DMS53 (cell line): ENCODE results near the gene SRRM3.
"Not testable (repeated sequence)": the region's sequence is repeated elsewhere in the genome, so short reads cannot be mapped to it uniquely, and the experiment has no call there.

Experiments
- DNase-seq: peaks from one replicate; lab custom pipeline; 2025; lab: John Stamatoyannopoulos, UW

Gene SRRM3

DNA sequence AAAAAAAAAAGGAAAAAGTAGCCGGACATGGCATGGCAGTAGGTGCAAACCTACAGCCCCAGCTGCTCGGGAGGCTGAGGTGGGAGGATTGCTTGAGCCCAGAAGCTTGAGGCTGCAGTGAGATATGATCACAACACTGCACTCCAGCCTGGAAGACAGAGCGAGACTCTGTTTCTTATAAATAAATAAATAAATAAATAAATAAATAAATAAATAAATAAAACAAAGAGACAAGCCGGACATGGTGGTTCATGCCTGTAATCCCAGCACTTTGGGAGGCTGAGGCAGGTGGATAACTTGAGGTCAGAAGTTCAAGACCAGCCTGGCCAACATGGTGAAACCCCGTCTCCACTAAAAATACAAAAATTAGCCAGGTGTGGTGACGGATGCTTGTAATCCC is 113.0 kb downstream of the SRRM3 start:
- DNase-seq = not testable (repeated sequence)

GRCh38 chr7:76315364-76315763 is 113.7 kb downstream of the SRRM3 start:
- no peak for DNase-seq

- DNase-seq = no peak
Measured at GRCh38 chr7:76316984-76317781, 115.5 kb downstream of the SRRM3 start.

DNA sequence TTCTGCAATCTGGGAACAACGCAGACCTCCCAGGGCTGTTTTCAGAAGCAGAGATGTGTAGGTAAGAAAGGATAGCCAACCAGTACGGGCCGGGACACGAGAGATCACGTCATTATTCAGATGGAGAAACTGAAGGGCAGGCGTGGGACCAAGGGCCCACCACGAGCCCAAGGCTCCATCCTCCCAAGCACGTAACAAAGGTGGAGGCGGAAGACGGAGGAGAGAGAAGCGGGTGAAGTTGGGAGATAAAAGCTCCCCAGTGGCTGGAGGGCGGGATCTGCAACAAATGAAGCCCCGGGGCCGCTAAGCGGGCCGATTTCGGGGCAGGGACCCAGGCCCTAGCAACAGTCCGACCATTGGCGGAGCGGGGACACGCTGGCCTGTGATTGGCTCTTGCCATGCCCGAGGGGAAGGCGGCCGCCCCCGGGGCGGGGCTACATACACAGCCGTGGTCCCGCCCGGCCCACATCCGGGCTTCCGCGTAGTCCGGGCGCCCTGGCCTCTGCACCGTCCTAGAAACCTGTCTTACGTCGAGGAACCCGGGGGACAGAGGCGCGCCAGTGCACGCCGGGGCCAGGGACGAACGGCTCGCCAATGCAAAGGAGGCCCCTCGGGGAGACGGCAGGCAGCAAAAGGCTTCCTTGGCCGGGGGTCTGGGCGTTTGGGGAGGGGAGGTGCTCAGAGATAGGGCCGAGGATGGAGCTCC is 116.2 kb downstream of the SRRM3 start:
- peak; percentile 99 for DNase-seq

DNA sequence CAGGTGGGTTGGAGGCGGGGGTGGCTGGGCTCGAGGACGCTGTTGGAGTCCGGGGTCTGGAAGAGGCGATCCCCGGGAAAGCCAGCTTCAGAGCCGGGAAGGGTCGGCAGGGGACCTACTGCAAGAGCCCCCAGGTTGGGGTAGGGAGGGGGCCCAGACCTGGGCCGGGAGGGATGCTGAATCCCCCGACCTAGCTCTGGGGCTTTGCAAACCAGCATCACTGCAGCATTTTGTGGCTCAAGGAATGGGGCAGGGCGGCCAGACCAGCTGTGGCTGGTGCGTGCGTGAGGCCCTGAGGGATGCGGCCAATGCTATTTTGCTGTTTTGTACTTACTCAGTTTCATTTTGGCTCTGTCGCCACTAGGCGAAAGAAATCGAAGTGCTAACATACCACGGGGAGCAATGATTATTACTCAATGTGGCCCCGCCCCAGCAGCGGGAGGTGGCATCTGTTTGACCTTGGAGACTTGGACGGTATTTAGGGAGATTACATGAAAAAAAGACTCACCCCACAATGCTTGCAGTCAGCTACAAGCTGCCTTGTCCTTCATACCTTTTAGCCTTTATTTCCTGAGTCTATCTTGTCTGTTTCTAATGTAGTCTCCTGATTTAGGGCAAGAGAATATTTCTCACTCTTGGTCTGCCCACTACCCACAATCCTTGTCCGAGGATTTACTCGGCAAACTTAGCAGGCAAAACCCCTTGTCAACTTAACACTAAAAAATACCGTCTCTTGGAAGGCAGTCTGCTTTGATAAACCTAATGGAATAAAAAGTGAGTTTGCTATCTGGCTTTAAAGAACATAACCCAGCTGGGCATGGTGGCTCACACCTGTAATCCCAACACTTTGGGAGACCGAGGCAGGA is 117.0 kb downstream of the SRRM3 start:
- peak; percentile 92 for DNase-seq

GRCh38 chr7:76325092-76325491 is 123.4 kb downstream of the SRRM3 start:
- no peak for DNase-seq

GRCh38 chr7:76325811-76326210 is 124.1 kb downstream of the SRRM3 start:
- DNase-seq = no peak

DNA sequence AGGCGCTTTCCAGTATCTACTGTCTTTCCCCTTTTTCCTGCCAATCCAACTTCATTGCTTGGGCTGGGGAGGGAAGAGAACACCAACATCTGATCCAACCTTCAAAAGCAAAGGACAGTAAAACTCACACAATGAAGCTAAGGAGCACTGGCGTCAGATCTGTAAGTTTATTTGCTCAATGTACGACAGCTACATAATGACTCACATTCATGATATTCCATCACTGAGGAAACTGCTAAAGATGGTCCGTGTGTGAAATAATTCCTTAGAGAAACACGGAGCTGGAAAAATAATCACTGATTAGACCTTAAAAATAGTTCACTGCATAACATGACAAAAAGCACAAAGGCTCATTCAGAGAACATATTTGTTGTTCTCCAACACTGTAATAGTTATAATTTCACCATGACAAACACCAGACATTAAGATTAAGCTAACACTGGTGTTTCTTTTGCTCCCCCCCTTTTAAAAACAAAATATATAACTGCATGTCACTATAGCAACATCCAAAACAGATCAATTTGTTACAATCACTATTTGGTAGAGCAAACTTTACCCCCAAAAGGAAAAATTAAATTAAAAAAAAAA is 125.0 kb downstream of the SRRM3 start:
- DNase-seq = no peak

DNA sequence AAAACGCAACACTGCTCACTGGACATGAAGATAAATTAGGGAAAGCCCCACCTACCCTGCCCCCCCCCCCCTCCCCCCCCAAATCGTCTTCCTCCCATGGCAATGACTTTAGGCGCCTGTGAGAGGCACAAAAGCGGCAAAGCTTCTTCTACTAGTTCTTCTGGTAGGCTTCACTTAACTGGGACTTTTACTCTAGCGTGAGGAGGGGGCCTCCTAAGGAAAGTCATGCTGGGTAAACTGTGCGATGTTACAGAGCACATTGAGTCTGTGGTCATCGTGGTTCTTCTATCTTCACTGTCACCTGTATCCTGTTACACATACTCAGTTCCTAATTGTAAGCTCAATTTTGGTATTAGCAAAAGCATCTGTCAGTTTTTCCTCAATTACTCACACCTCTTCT is 125.9 kb downstream of the SRRM3 start:
- DNase-seq = no peak

DNA sequence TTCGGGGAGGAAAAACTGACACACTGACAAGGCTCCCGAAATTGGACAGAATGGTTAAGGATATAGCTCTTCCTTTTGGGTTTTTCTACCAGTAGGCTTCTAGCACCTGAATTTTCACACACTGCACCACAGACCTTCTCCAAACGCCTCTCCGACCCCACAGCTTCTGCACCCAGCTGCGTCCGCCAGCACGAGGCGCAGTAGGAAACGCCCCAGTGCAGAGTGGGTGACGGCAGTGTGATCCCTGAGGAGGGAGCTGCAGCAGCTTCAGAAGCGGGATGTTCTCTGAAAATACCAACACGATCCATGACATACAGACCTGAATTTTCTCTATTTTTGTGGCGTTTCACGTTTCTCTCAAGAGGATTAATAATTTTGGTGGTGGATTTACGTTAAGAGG is 126.7 kb downstream of the SRRM3 start:
- DNase-seq = no peak

- no peak for DNase-seq
Measured at GRCh38 chr7:76329479-76329878, 127.8 kb downstream of the SRRM3 start.

- no peak for DNase-seq
Measured at GRCh38 chr7:76330261-76330660, 128.6 kb downstream of the SRRM3 start.

DNA sequence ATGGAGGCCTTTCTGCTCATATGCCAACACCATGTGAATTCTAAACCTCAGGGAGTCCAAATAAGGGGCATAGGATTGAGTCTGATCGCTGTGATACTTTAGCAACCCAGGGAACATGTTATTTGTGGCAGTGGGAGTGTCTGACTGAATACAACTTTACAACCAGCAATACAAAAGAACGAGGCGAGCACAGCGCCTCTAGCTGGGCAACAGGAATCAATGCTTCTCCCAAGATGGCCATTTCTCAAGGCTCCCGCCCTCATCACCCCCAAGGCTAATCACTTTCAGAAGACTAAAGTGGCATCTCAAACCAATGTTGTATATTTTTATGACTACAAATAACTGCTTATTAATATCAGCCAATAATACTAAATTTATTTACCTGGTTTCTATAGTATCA is 129.0 kb downstream of the SRRM3 start:
- DNase-seq = no peak

DNA sequence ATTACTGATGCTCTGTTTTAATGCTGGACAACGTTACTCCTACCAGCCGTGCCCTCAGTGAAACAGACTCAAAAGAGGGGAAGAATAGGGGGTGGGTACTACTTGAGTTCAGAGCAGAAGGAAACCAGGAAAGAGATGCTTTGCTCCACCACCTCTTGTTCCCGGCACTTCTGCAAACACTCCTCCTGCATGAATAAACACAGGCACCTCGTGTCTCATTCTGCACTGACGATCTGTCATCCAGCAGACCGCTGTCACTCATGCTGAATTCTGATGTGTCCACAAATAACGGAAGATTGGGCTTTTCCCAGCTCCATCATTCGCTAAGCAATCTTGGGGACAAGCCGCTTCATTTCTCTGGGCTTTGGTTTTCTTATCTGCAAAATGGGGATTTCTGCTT is 130.4 kb downstream of the SRRM3 start:
- DNase-seq = peak; percentile 93

GRCh38 chr7:76333511-76334101 is 131.9 kb downstream of the SRRM3 start:
- DNase-seq = no peak

GRCh38 chr7:76334320-76334967 is 132.7 kb downstream of the SRRM3 start:
- no peak for DNase-seq

DNA sequence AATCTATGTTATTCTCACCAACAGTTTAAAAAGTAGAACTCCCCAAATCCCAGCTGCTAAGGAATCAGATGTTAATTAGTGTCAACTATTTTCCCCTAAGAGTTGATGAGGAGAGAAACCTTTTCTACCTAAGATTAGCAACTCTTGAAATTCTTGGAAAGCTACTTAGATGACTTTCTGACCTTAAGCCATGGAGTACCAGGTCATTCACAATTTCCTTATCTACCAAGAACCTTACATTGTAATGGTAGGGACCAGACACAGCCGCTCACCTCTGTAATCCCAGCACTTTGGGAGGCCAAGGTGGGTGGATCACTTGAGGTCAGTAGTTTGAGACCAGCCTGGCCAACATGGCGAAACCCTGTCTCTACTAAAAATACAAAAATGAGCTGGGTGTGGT is 133.7 kb downstream of the SRRM3 start:
- DNase-seq = not testable (repeated sequence)

DNA sequence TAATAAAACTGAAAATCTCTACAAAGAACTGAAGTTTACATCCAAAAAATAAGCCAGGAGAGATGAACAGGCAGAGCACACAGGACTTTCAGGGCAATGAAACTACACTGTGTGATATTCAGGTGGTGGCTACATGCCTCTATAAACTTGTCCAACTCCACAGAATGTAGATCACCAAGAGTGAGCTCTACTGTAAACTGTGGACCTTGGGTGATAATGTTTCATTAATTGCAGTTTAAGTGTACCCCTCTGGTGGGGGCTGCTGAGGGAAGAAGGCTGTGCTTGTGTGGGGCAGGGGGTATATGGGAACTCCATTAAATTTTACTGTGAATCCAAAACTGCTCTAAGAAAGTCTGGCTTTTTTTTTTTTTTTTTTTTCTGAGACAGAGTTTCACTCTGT is 134.4 kb downstream of the SRRM3 start:
- no peak for DNase-seq
